Chondrocyte (in vitro differentiated cells): Measurements from ENCODE around the gene RBX1. TPM values are rescaled to one million over a fixed set of nuclear protein-coding genes. Genes with fewer than 3 reads are reported as not detected.

Source experiments
- DNase-seq: peaks from one replicate; pipeline ENCODE4 v3.0.0; 2021; ENCODE audit warnings: mixed read lengths, low spot score
- H3K27ac Mint-ChIP-seq: one replicate; pipeline ENCODE4 v1.8.0; 2021; ENCODE audit warnings: mild to moderate bottlenecking, moderate library complexity, mixed read lengths; ENCODE audit not compliant: unreplicated experiment
- H3K27me3 Mint-ChIP-seq: 2 replicates; pipeline ENCODE4 v1.8.0; 2021; ENCODE audit warnings: low read depth, mixed read lengths
- H3K36me3 Mint-ChIP-seq: 2 replicates; pipeline ENCODE4 v1.8.0; 2021; ENCODE audit warnings: low read depth, mixed read lengths
- H3K4me1 Mint-ChIP-seq: 2 replicates; pipeline ENCODE4 v1.8.0; 2021; ENCODE audit warnings: low read depth, mild to moderate bottlenecking, mixed read lengths
- H3K4me3 Mint-ChIP-seq: one replicate; pipeline ENCODE4 v1.8.0; 2021; ENCODE audit warnings: mild to moderate bottlenecking, moderate library complexity, mixed read lengths; ENCODE audit not compliant: unreplicated experiment
- H3K9me3 Mint-ChIP-seq: 2 replicates; pipeline ENCODE4 v1.8.0; 2021; ENCODE audit warnings: low read depth, mixed read lengths
- CTCF ChIP-seq: fragments of 200-600 bp; sonication (generic); IDR thresholded peaks from 2 replicates; pipeline ENCODE4 v1.5.0; 2021; ENCODE audit warnings: antibody characterized with exemption, mild to moderate bottlenecking, moderate library complexity
- total RNA-seq: library from RNA; stranded (reverse); gene quantifications from 3 replicates; pipeline ENCODE4 v1.2.1, GENCODE V29; 2021

Gene RBX1
- total RNA-seq, 1 donor from 2014 or later = 54.8 TPM

DNA sequence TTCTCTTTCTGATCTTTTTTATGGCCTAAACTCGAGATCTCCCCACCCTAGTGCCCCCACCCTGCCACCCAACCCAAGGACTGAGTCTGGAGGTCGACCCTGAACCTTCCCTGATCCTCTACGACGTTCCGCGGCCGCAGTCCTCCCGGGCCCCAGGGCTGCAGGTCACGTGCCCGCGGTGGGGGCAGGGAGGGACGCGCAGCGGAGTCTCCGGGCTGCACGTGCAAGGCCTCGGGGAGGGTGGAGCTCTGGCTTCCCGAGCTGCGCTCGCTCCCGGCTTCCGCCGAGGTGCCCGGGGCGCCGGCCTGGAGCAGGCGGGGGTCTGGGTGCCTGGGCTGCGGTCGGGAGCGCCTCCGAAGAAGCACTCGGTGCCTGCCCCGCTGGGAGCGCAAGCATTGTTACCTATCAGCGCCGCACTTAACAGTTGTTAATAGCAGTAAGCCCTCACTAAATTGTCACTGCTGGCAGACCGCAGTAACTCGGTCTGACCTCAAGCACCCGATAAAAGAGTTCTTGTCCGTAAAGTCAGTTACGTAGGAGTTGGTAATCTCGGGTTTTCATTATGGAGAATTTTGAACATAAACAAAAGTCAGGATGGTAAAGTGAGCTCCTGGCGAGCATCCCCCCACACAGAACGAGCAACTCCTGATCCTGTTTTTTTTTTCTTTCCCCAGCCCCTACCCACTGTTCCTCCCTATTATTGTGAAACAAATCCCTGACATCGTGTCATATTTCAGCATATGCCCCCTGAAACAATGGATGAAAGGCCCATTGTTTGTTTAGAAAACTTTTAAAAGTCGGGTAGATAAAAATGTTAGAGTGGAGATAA is 71.5 kb downstream of the RBX1 start:
- Mint-ChIP-seq H3K4me1 (peaks cover 20% of the 10 kb centered on the region), H3K27me3 (no peaks in the 10 kb centered on the region), H3K4me3 (peak overlapping the region; percentile 74), H3K36me3 (no peaks in the 10 kb centered on the region), H3K9me3 (no peaks in the 10 kb centered on the region), H3K27ac (peak overlapping the region; percentile 92)
- DNase-seq = peak; percentile 93
- no peak for TF ChIP-seq CTCF

Other genes starting within 250 kb of the RBX1 start
- gene SLC25A17, start 132.0 kb upstream of the RBX1 start, total RNA-seq = 17.4 to 19.2 TPM (median 18.5 TPM) in 3 replicates
- 187 to 229 TPM (median 207 TPM) in 3 replicates for gene ST13, start 94.7 kb upstream of the RBX1 start, total RNA-seq
- gene XPNPEP3, start 94.2 kb upstream of the RBX1 start, total RNA-seq = 14.7 to 24.6 TPM (median 15.3 TPM) in 3 replicates
- gene DNAJB7, start 89.3 kb upstream of the RBX1 start, total RNA-seq = not detected in 3 replicates
- 53.1 to 58.1 TPM (median 57.8 TPM) in 3 replicates for gene EP300, start 141.2 kb downstream of the RBX1 start, total RNA-seq